GM12801 (cell line): Measurements from ENCODE around the gene SPAG4.

Experiments
- TF ChIP-seq, protein P1 (sequence below): IDR thresholded peaks from one replicate; pipeline ENCODE4 v1.5.1; 2011; ENCODE audit warnings: control low read depth; ENCODE audit not compliant: insufficient read length; ENCODE audit errors: extremely low read depth

Gene SPAG4

DNA sequence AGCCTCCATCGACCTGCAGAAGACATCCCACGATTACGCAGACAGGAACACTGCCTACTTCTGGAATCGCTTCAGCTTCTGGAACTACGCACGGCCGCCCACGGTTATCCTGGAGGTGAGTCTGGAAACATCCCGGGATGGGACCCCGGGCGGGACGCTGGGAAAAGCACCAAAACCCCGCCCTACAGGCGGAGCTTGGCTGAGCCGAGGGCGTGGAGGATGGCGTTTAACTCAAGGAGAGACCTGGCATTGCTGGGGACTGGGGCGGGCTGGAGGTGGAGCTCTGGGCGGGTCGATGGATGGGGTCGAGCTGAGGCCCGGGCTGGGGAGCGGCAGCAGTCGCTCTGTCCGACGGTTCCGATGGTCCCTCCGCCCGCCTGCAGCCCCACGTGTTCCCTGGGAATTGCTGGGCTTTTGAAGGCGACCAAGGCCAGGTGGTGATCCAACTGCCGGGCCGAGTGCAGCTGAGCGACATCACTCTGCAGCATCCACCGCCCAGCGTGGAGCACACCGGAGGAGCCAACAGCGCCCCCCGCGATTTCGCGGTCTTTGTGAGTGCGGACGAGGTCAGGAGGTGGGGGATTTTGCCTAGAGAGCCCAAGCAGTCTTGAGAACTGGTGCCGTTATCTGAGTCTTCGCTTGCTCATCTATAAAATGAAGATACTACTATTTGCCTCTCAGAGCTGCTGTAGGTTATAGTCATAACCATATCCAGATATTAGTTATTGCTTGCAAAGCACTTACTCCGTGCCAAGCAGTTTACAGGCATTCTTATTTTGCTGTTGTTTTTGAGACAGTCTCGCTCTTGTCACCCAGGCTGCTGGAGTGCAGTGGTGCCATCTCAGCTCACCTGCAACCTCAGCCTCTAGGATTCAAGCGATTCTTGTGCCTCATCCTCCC, 3.8 kb downstream of the SPAG4 start:
- TF ChIP-seq, protein P1, sequence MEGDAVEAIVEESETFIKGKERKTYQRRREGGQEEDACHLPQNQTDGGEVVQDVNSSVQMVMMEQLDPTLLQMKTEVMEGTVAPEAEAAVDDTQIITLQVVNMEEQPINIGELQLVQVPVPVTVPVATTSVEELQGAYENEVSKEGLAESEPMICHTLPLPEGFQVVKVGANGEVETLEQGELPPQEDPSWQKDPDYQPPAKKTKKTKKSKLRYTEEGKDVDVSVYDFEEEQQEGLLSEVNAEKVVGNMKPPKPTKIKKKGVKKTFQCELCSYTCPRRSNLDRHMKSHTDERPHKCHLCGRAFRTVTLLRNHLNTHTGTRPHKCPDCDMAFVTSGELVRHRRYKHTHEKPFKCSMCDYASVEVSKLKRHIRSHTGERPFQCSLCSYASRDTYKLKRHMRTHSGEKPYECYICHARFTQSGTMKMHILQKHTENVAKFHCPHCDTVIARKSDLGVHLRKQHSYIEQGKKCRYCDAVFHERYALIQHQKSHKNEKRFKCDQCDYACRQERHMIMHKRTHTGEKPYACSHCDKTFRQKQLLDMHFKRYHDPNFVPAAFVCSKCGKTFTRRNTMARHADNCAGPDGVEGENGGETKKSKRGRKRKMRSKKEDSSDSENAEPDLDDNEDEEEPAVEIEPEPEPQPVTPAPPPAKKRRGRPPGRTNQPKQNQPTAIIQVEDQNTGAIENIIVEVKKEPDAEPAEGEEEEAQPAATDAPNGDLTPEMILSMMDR = no peak

DNA sequence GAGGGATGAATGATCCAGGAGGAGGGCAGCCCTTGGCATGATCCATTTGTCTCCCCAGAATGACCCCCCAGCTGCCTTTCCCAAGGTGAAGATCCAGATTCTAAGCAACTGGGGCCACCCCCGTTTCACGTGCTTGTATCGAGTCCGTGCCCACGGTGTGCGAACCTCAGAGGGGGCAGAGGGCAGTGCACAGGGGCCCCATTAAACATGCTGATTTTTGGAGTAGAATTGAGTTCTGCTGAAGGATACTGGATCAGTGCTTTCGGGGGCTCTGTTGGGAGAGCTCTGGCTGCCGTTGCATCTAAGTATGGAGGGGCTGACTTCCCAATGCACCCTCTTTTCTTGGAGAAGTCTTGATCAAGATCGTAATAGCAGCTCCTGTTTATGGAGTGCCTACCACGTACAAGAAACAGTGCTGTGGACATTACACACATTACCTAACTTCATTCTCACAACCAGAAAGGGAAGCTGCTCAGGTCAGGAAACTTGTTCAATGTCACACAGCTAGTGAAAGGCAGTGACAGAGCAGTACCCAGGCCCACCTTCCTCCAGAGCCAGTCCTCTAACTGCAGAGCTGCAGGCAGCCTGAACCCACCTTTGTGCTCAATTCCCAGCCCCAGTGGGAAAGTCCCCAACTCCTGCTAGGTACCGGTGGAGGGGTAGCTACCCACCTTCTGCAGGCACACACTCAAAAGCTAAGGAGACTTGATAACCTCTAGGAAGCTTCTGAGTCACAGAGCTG, 5.4 kb downstream of the SPAG4 start:
- TF ChIP-seq, protein P1 = no peak

DNA sequence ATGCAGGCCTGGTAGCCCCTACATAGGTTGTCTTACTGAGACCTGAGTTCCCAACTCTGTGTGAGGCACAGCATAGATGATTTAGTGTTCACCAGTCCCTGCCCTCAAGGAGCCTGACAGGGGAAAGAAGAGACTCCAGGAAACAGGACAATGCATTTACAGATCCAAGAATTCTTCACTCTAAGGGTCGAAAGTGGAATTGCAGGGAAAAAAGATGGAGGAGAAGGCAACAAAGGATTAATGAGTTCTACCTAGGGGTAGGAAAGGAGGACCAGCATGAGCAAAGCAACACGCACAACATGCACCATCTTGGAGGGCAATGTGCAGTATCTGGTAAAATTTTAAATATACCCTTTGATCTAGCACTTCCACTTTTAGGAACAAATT, 5.9 kb downstream of the SPAG4 start:
- TF ChIP-seq, protein P1 = no peak

DNA sequence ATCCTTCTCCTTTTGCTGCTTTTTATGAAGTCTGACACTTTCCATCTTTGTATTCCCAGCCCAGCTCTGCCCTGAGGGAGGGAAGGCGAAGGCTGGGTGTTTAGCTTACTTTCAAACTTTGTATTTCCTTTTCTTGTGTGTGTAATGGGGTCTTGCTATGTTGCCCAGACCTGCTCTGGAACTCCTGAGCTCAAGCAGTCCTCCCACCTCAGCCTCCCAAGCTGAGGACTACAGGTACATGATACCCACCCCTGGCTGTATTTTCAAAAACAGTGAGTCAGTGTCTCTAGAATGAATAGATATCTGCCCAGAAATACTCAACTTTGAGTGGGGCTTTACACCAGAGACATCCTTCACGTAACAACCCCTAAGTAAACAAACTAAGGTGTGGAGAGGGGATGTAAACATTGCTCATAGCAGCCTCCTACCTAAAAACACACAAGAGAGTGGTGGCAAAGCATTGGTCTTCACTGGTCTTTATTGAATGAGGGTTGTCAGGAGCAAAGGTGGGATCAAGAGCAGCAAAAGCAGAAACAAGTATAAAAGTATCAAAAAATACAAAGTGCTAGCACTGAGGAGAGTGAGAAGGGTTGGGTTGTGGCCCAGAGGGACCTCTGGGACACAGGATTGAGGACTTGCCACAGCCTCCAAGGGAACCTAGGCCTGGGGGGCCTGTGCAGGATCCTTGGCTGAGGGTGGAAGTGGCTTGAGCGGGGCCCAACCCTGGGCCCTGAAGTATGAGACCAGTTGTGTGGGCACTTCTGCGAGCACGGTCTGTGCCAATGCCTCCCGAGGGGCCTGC, 10.2 kb downstream of the SPAG4 start:
- TF ChIP-seq, protein P1 = no peak

DNA sequence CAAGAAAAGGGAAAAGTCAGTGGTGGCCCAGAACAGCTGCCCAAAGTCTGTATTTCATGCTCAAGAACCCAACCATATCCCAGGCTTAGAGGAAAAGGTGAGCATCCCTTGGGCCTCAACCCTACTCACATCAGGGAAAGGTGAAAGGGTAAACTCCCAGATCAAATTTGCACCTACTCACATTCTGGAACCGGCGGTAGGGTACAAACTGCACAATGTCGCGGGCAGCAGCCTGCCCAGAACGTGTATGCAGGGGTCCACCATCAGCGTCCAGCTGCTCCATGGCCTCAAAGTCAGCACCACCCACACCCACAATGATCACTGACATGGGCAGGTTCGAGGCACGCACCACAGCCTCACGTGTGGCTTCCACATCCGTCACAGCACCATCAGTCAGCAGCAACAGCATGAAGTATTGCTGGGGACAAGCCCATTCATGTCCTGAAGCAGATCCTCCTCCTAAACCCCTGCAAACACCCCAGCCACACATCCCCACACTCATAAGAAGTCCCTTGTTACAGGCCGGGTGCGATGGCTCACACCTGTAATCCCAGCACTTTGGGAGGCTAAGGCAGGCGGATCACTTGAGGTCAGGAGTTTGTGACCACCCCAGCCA, 10.9 kb downstream of the SPAG4 start:
- TF ChIP-seq, protein P1 = no peak

DNA sequence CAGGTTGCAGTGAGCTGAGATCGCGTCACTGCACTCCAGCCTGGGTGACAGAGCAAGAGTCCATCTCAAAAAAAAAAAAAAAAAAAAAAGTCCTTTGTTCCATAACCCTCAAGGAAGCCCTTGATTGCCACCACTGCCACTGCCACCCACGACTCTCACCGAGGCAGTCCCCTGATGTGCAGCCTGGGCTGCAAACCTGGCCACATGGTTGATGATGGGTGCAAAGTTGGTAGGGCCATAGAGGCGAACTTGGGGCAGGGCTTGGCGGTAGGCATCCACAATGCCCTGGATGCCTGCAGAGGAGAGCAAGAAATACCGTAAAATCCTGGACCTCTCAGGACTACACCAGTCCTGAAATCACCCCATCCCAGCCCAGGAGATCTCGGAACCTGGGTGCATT, 11.5 kb downstream of the SPAG4 start:
- TF ChIP-seq, protein P1 = no peak
